ENCODE data around the gene PRKCI. TPM values are rescaled to one million over a fixed set of nuclear protein-coding genes. Genes with fewer than 3 reads are reported as not detected.

Gene PRKCI
- total and polyA plus RNA-seq, 4 donors, result 3.2 to 12.7 (median 8.7) TPM

GRCh38 chr3:170257145-170257544 lies 34.9 kb downstream of the PRKCI start:
- TF ChIP-seq GABPA (IDR thresholded peaks at IDR 0.05 in 1 of 2, conservative IDR thresholded peaks at IDR 0.05 in 1 of 2) (no peak), YY1 (IDR thresholded peaks at IDR 0.05) (no peak), ZBTB33 (IDR thresholded peaks at IDR 0.05) (no peak), SP1 (IDR thresholded peaks at IDR 0.05) (no peak), REST (IDR thresholded peaks at IDR 0.05) (no peak), HNF4G (IDR thresholded peaks at IDR 0.05) (no peak), RXRA (IDR thresholded peaks at IDR 0.05) (no peak), EGR1 (IDR thresholded peaks at IDR 0.05; ENCODE audit: low read depth in 2 of 2) (no peak), HNF4A (conservative IDR thresholded peaks at IDR 0.05) (no peak), CTCF (IDR thresholded peaks at IDR 0.05; ENCODE audit: low read depth, low read length, missing input control) (no peak), ATF3 (IDR thresholded peaks at IDR 0.05) (no peak), FOXA2 (IDR thresholded peaks at IDR 0.05) (no peak), TAF1 (conservative IDR thresholded peaks at IDR 0.05) (no peak), FOXA1 (IDR thresholded peaks at IDR 0.05) (no peak), NR2F2 (IDR thresholded peaks at IDR 0.05) (no peak), MAX (IDR thresholded peaks at IDR 0.05) (no peak), JUND (IDR thresholded peaks at IDR 0.05) (no peak)
- H3K27ac ChIP-seq (ENCODE audit: low read depth in 1 of 2, low read length in 2 of 2), result no peak overlapping the region
- peaks cover 0 to 7% (median 0%) of the 10 kb centered on the region in 4 donors for H3K4me1 ChIP-seq (ENCODE audit: control insufficient read depth in 4 of 4, insufficient read depth in 4 of 4, low read length in 3 of 4)
- H3K36me3 ChIP-seq (ENCODE audit: control insufficient read depth in 4 of 4, insufficient read depth in 3 of 4, low read depth in 1 of 4, low read length in 3 of 4), result peaks cover 0 to 5% (median 1%) of the 10 kb centered on the region in 4 donors
- DNase-seq (ENCODE audit: low spot score), result no peak
- no peak overlapping the region for H3K9ac ChIP-seq (ENCODE audit: low read depth in 1 of 2, low read length in 2 of 2)
- no peaks in the 10 kb centered on the region for H3K9me3 ChIP-seq (ENCODE audit: control insufficient read depth in 4 of 4, low read length in 3 of 4)
- no peaks in the 10 kb centered on the region for H3K27me3 ChIP-seq (ENCODE audit: control insufficient read depth in 4 of 4, insufficient read depth in 4 of 4, low read length in 3 of 4)
- H3K4me3 ChIP-seq (ENCODE audit: low read depth in 1 of 3, low read length in 3 of 3), result no peak overlapping the region
- 88% methylated on average over 2 of the region's 2 CpGs for WGBS

- no peak for DNase-seq (ENCODE audit: low spot score)
- Histone ChIP-seq H3K27ac (ENCODE audit: low read depth in 1 of 2, low read length in 2 of 2) (no peak overlapping the region), H3K36me3 (ENCODE audit: control insufficient read depth in 4 of 4, insufficient read depth in 3 of 4, low read depth in 1 of 4, low read length in 3 of 4) (peaks cover 0 to 5% (median 1%) of the 10 kb centered on the region in 4 donors), H3K9ac (ENCODE audit: low read depth in 1 of 2, low read length in 2 of 2) (no peak overlapping the region), H3K9me3 (ENCODE audit: control insufficient read depth in 4 of 4, low read length in 3 of 4) (no peaks in the 10 kb centered on the region), H3K27me3 (ENCODE audit: control insufficient read depth in 4 of 4, insufficient read depth in 4 of 4, low read length in 3 of 4) (no peaks in the 10 kb centered on the region), H3K4me3 (ENCODE audit: low read depth in 1 of 3, low read length in 3 of 3) (no peak overlapping the region), H3K4me1 (ENCODE audit: control insufficient read depth in 4 of 4, insufficient read depth in 4 of 4, low read length in 3 of 4) (peaks cover 0 to 7% (median 0%) of the 10 kb centered on the region in 4 donors)
- WGBS, result 94% methylated on average over 3 of the region's 3 CpGs
- TF ChIP-seq GABPA (IDR thresholded peaks at IDR 0.05 in 1 of 2, conservative IDR thresholded peaks at IDR 0.05 in 1 of 2), result no peak
- TF ChIP-seq FOXA2 (IDR thresholded peaks at IDR 0.05), result no peak
- TF ChIP-seq SP1 (IDR thresholded peaks at IDR 0.05), result no peak
Measured at GRCh38 chr3:170258105-170258487, 35.9 kb downstream of the PRKCI start.
